Measurements from ENCODE around the gene BPI. TPM values are rescaled to one million over a fixed set of nuclear protein-coding genes. Genes with fewer than 3 reads are reported as not detected.
"Not testable (repeated sequence)": the region's sequence is repeated elsewhere in the genome, so short reads cannot be mapped to it uniquely, and the experiment has no call there.

The BPI gene
- polyA plus RNA-seq, 1 of the 3 experiments (the other 2 are of a cell fraction) = not detected

- H3F3A ChIP-seq (replicated peaks; ENCODE audit: insufficient read depth) = no peaks in the 10 kb centered on the region
- no peak overlapping the region for H2AFZ ChIP-seq (ENCODE audit: low read depth)
- H3K9ac ChIP-seq = no peak overlapping the region
- ChIA-PET POLR2A (no interaction called here), CTCF (interaction anchor here (0.9 to 3.4 kb wide), 8 partner anchors 13 to 114 kb away, joined by 3 to 19 read pairs (median 4); partner anchors contain the start of gene SNHG17)
- H3K9me2 ChIP-seq = no peaks in the 10 kb centered on the region
- no peaks in the 10 kb centered on the region for H3K79me2 ChIP-seq (ENCODE audit: insufficient read depth)
- H3K36me3 ChIP-seq (replicated peaks in 1 of 2; ENCODE audit: control insufficient read depth in 1 of 2, insufficient read depth in 2 of 2, low read length in 1 of 2) = no peaks in the 10 kb centered on the region
- no peaks in the 10 kb centered on the region for H3K4me1 ChIP-seq (ENCODE audit: control insufficient read depth in 1 of 2, insufficient read depth in 2 of 2, low read depth in 1 of 2, low read length in 1 of 2)
- WGBS (ENCODE audit: low lambda C conversion rate) = 62% methylated on average over 5 of the region's 6 CpGs
- no peaks in the 10 kb centered on the region for H4K20me1 ChIP-seq (ENCODE audit: insufficient read depth)
- no peak overlapping the region for H3K4me2 ChIP-seq
- 0 out of 2 replicates have a peak, but pooled peaks have one; percentile 17 for TF ChIP-seq RAD21 (IDR thresholded peaks at IDR 0.05; ENCODE audit: low read length)
- no peak for TF ChIP-seq EP300 (IDR thresholded peaks at IDR 0.05; ENCODE audit: borderline replicate concordance in 1 of 2, low read depth in 1 of 2, low read length in 1 of 2)
- H3K27me3 ChIP-seq (ENCODE audit: insufficient read depth) = peaks cover 4% of the 10 kb centered on the region; the same call in 1 of the 2 replicates
- peak; percentile 30 for DNase-seq
- no peak overlapping the region for H3K27ac ChIP-seq (ENCODE audit: low read depth in 2 of 2, low read length in 1 of 2)
- H3K9me3 ChIP-seq = no peaks in the 10 kb centered on the region
- peak overlapping the region in 1 of 2 experiments; percentile 6; a peak in 1 of 4 replicates for H3K4me3 ChIP-seq (ENCODE audit: low read depth in 2 of 2, low read length in 1 of 2)
Observed at GRCh38 chr20:38337561-38338140, 33.7 kb downstream of the BPI start.

GRCh38 chr20:38338849-38339520, 35.0 kb downstream of the BPI start:
- H3K4me3 ChIP-seq (ENCODE audit: low read depth in 2 of 2, low read length in 1 of 2) = no peak overlapping the region
- no peak overlapping the region for H3K27ac ChIP-seq (ENCODE audit: low read depth in 2 of 2, low read length in 1 of 2)
- TF ChIP-seq SMC3 (IDR thresholded peaks at IDR 0.05; ENCODE audit: low read depth, low read length) (peak; percentile 40), FOXJ3 (CRISPR knock-in tag; IDR thresholded peaks at IDR 0.05) (no peak), CTCF (IDR thresholded peaks at IDR 0.05) (peak; percentile 26; the same call in 1 of the 2 replicates), MXI1 (IDR thresholded peaks at IDR 0.05; ENCODE audit: low read depth, low read length) (0 out of 2 replicates have a peak, but pooled peaks have one; percentile 36), GABPA (IDR thresholded peaks at IDR 0.05; ENCODE audit: low read depth) (no peak), RXRA (IDR thresholded peaks at IDR 0.05; ENCODE audit: borderline replicate concordance, low read depth) (no peak), RAD21 (IDR thresholded peaks at IDR 0.05; ENCODE audit: low read length) (peak; percentile 39)
- H3K27me3 ChIP-seq (ENCODE audit: insufficient read depth) = peaks cover 4% of the 10 kb centered on the region; the same call in 1 of the 2 replicates
- H3K79me2 ChIP-seq (ENCODE audit: insufficient read depth) = no peaks in the 10 kb centered on the region
- H3K4me2 ChIP-seq = no peak overlapping the region
- DNase-seq = no peak
- no peaks in the 10 kb centered on the region for H3K9me3 ChIP-seq
- no peaks in the 10 kb centered on the region for H3K9me2 ChIP-seq
- CTCF ChIA-PET = interaction anchor here (0.7 to 3.9 kb wide), 9 partner anchors 15 to 96 kb away, joined by 3 to 23 read pairs (median 4); partner anchors contain the start of gene SNHG17
- H4K20me1 ChIP-seq (ENCODE audit: insufficient read depth) = no peaks in the 10 kb centered on the region
- H2AFZ ChIP-seq (ENCODE audit: low read depth) = no peak overlapping the region
- WGBS (ENCODE audit: low lambda C conversion rate) = 49% methylated on average over 7 of the region's 7 CpGs
- POLR2A ChIA-PET = no interaction called here
- no peaks in the 10 kb centered on the region for H3K4me1 ChIP-seq (ENCODE audit: control insufficient read depth in 1 of 2, insufficient read depth in 2 of 2, low read depth in 1 of 2, low read length in 1 of 2)
- H3K36me3 ChIP-seq (replicated peaks in 1 of 2; ENCODE audit: control insufficient read depth in 1 of 2, insufficient read depth in 2 of 2, low read length in 1 of 2) = no peaks in the 10 kb centered on the region
- no peak overlapping the region for H3K9ac ChIP-seq
- no peaks in the 10 kb centered on the region for H3F3A ChIP-seq (replicated peaks; ENCODE audit: insufficient read depth)

- H3K9me2 ChIP-seq; H3K36me3 ChIP-seq (replicated peaks in 1 of 2; ENCODE audit: control insufficient read depth in 1 of 2, insufficient read depth in 2 of 2, low read length in 1 of 2); H2AFZ ChIP-seq (ENCODE audit: low read depth); H3K79me2 ChIP-seq (ENCODE audit: insufficient read depth); H3K4me1 ChIP-seq (ENCODE audit: control insufficient read depth in 1 of 2, insufficient read depth in 2 of 2, low read depth in 1 of 2, low read length in 1 of 2); H3K9ac ChIP-seq; DNase-seq; H4K20me1 ChIP-seq (ENCODE audit: insufficient read depth); H3F3A ChIP-seq (replicated peaks; ENCODE audit: insufficient read depth); H3K4me2 ChIP-seq; H3K9me3 ChIP-seq; H3K27me3 ChIP-seq (ENCODE audit: insufficient read depth); H3K27ac ChIP-seq (ENCODE audit: low read depth in 2 of 2, low read length in 1 of 2); H3K4me3 ChIP-seq (ENCODE audit: low read depth in 2 of 2, low read length in 1 of 2); POLR2A ChIA-PET: not testable (repeated sequence)
- CTCF ChIA-PET = interaction anchor here (1.1 to 3.9 kb wide), 3 partner anchors 14 to 69 kb away, joined by 4 to 23 read pairs (median 4); no protein-coding TSS in a partner anchor
- WGBS (ENCODE audit: low lambda C conversion rate) = 69% methylated on average over 8 of the region's 8 CpGs
Observed at GRCh38 chr20:38339521-38339896, 35.6 kb downstream of the BPI start.

Measured in SK-N-SH (cell line).